ENCODE data around the gene LHFPL3. TPM values are rescaled to one million over a fixed set of nuclear protein-coding genes. Genes with fewer than 3 reads are reported as not detected.
"Not testable (repeated sequence)": the region's sequence is repeated elsewhere in the genome, so short reads cannot be mapped to it uniquely, and the experiment has no call there.

Gene LHFPL3
- total RNA-seq, 1 experiment from 2014 or later: not detected

- TF ChIP-seq EZH2 (IDR thresholded peaks at IDR 0.05; ENCODE audit: borderline replicate concordance, low read depth, low read length, poor library complexity, severe bottlenecking): no peak
- no peak for TF ChIP-seq CTCF (conservative IDR thresholded peaks at IDR 0.05; ENCODE audit: low read depth, low read length)
- Histone ChIP-seq H3K27me3 (replicated peaks; ENCODE audit: insufficient read depth, low read depth, low read length, poor library complexity) (peaks cover 8% of the 10 kb centered on the region), H3K36me3 (ENCODE audit: insufficient read depth, low read length, poor library complexity, severe bottlenecking) (no peaks in the 10 kb centered on the region), H3K27ac (ENCODE audit: low read depth, low read length, poor library complexity, severe bottlenecking) (no peak overlapping the region), H3K4me1 (ENCODE audit: insufficient read depth, low read length, poor library complexity, severe bottlenecking) (no peaks in the 10 kb centered on the region), H3K9me3 (ENCODE audit: low read depth, low read length, poor library complexity, severe bottlenecking) (no peaks in the 10 kb centered on the region), H3K4me3 (ENCODE audit: low read depth, low read length, poor library complexity, severe bottlenecking) (no peak overlapping the region)
- ChIA-PET POLR2A (ENCODE audit: low non-redundant PET) (no interaction called here), CTCF (no interaction called here)
- no peak for DNase-seq (ENCODE audit: low spot score)
- BruUV-seq (replicated peaks): no TSS peak
- intact Hi-C loops (cut with micrococcal nuclease; ENCODE audit: unreplicated experiment): no loop called here
Observed at GRCh38 chr7:104700336-104700735, 371.9 kb downstream of the LHFPL3 start.

GRCh38 chr7:104721027-104721426, 392.6 kb downstream of the LHFPL3 start:
- CTCF ChIA-PET; H3K36me3 ChIP-seq (ENCODE audit: insufficient read depth, low read length, poor library complexity, severe bottlenecking); intact Hi-C loops (cut with micrococcal nuclease; ENCODE audit: unreplicated experiment); H3K27ac ChIP-seq (ENCODE audit: low read depth, low read length, poor library complexity, severe bottlenecking); DNase-seq (ENCODE audit: low spot score); BruUV-seq (replicated peaks); H3K4me3 ChIP-seq (ENCODE audit: low read depth, low read length, poor library complexity, severe bottlenecking); H3K4me1 ChIP-seq (ENCODE audit: insufficient read depth, low read length, poor library complexity, severe bottlenecking); POLR2A ChIA-PET (ENCODE audit: low non-redundant PET); H3K9me3 ChIP-seq (ENCODE audit: low read depth, low read length, poor library complexity, severe bottlenecking): not testable (repeated sequence)
- peaks cover 11% of the 10 kb centered on the region for H3K27me3 ChIP-seq (replicated peaks; ENCODE audit: insufficient read depth, low read depth, low read length, poor library complexity)

- H3K4me3 ChIP-seq (ENCODE audit: low read depth, low read length, poor library complexity, severe bottlenecking): no peak overlapping the region
- no peak overlapping the region for H3K27ac ChIP-seq (ENCODE audit: low read depth, low read length, poor library complexity, severe bottlenecking)
- no peak for TF ChIP-seq CTCF (conservative IDR thresholded peaks at IDR 0.05; ENCODE audit: low read depth, low read length)
- TF ChIP-seq EZH2 (IDR thresholded peaks at IDR 0.05; ENCODE audit: borderline replicate concordance, low read depth, low read length, poor library complexity, severe bottlenecking): no peak
- intact Hi-C loops (cut with micrococcal nuclease; ENCODE audit: unreplicated experiment): no loop called here
- no TSS peak for BruUV-seq (replicated peaks)
- CTCF ChIA-PET: no interaction called here
- POLR2A ChIA-PET (ENCODE audit: low non-redundant PET): no interaction called here
- H3K9me3 ChIP-seq (ENCODE audit: low read depth, low read length, poor library complexity, severe bottlenecking): no peaks in the 10 kb centered on the region
- peaks cover 11% of the 10 kb centered on the region for H3K27me3 ChIP-seq (replicated peaks; ENCODE audit: insufficient read depth, low read depth, low read length, poor library complexity)
- no peaks in the 10 kb centered on the region for H3K4me1 ChIP-seq (ENCODE audit: insufficient read depth, low read length, poor library complexity, severe bottlenecking)
- no peak for DNase-seq (ENCODE audit: low spot score)
- H3K36me3 ChIP-seq (ENCODE audit: insufficient read depth, low read length, poor library complexity, severe bottlenecking): no peaks in the 10 kb centered on the region
Observed at GRCh38 chr7:104723001-104723400, 394.6 kb downstream of the LHFPL3 start.

DNA sequence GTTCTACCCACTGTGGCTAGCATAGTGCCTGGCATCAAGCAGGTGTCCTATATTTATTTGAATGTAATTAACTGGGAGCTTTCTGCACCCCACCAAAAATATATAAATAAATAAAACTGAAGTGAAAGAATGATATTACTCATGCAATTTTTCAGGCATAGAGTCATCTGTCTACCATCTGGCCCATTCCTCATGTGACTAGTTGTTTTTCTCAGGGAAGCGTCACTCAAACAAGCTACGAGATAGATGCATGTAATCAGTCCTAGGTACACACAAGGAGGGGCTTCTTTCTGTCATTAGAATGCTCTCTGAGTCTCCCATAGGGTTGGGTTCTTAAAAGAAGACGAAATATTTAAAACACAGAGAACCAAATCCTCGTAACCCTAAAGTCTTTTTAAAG, 430.1 kb downstream of the LHFPL3 start:
- ChIA-PET CTCF (no interaction called here), POLR2A (ENCODE audit: low non-redundant PET) (no interaction called here)
- TF ChIP-seq CTCF (conservative IDR thresholded peaks at IDR 0.05; ENCODE audit: low read depth, low read length) (no peak), EZH2 (IDR thresholded peaks at IDR 0.05; ENCODE audit: borderline replicate concordance, low read depth, low read length, poor library complexity, severe bottlenecking) (no peak)
- no TSS peak for BruUV-seq (replicated peaks)
- Histone ChIP-seq H3K9me3 (ENCODE audit: low read depth, low read length, poor library complexity, severe bottlenecking) (no peaks in the 10 kb centered on the region), H3K36me3 (ENCODE audit: insufficient read depth, low read length, poor library complexity, severe bottlenecking) (no peaks in the 10 kb centered on the region), H3K27me3 (replicated peaks; ENCODE audit: insufficient read depth, low read depth, low read length, poor library complexity) (peaks cover 12% of the 10 kb centered on the region), H3K4me1 (ENCODE audit: insufficient read depth, low read length, poor library complexity, severe bottlenecking) (no peaks in the 10 kb centered on the region), H3K4me3 (ENCODE audit: low read depth, low read length, poor library complexity, severe bottlenecking) (no peak overlapping the region), H3K27ac (ENCODE audit: low read depth, low read length, poor library complexity, severe bottlenecking) (no peak overlapping the region)
- intact Hi-C loops (cut with micrococcal nuclease; ENCODE audit: unreplicated experiment): no loop called here
- no peak for DNase-seq (ENCODE audit: low spot score)

Measured in A673 (cell line).